Colonic mucosa (tissue), 4 donors: Measurements from ENCODE around the gene STARD13. TPM values are rescaled to one million over a fixed set of nuclear protein-coding genes. Genes with fewer than 3 reads are reported as not detected.

Experiments
- DNase-seq: peaks from one replicate; pipeline ENCODE4 v3.0.0-alpha.2; 2020
- H3K27ac ChIP-seq: fragments of 200-600 bp; one replicate; pipeline ENCODE4 v1.8.0; 2021
- H3K27me3 ChIP-seq: fragments of 200-600 bp; one replicate; pipeline ENCODE4 v1.8.0; 2021
- H3K36me3 ChIP-seq: fragments of 200-600 bp; one replicate; pipeline ENCODE4 v1.8.0; 2021
- H3K4me1 ChIP-seq: fragments of 200-600 bp; one replicate; pipeline ENCODE4 v1.8.0; 2021; ENCODE audit warnings: mild to moderate bottlenecking
- H3K4me3 ChIP-seq: fragments of 200-600 bp; one replicate; pipeline ENCODE4 v1.8.0; 2021
- H3K9ac ChIP-seq, 2 donors: one replicate each; pipeline ENCODE4 v1.7.0; 2013; ENCODE audit warnings: control low read depth in 2 of 2, low read depth in 2 of 2, low read length in 2 of 2
- H3K9me3 ChIP-seq: fragments of 200-600 bp; one replicate; pipeline ENCODE4 v1.8.0; 2021
- intact Hi-C: fragments of 100-400 bp; cut with DNase I; formaldehyde crosslinking; loops from one replicate; pipeline ENCODE4 v1.14.1; 2022
- total RNA-seq, 2 donors: library from RNA; stranded (reverse); fragmentation: NEBNext Ultra II Directional in 1 of 2; extraction: Animal tissue kit (Norgen Biotek cat#: 25700) in 1 of 2; gene quantifications; one replicate each; pipeline ENCODE4 v1.2.1, GENCODE V29; 2021
- TF ChIP-seq, protein P1 (sequence below): fragments of 200-600 bp; IDR thresholded peaks from one replicate; pipeline ENCODE4 v1.8.0; 2022; ENCODE audit warnings: antibody characterized with exemption, mild to moderate bottlenecking
- donor health status: healthy.
- donor health status: DM: no; HTN: no; CAD: no.
- donor health status: DM: no; HTN: no; CAD: no.

Gene STARD13
- total RNA-seq, 2 donors from 2014 or later = 21.3 to 30.2 TPM

DNA sequence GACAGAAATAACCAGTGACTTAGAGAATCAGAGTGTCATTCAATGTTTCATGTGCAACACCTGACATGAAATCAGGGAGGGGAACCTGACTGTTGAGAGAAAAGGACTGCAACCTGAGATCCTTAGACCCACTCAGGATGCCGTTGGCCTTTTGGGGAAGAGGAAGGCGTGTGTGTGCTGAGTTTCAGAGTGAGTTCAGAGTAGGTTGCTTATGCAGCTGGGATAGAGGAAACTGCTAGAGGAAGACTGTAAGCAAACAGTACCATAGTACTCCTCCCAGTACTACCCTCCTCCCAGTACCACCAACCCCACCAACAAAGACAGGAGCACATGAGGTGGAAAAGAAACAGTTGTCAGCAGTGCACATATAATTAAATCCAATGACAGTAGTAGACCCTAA, 205.6 kb downstream of the STARD13 start:
- DNase-seq = no peak
- Histone ChIP-seq H3K27me3 (no peaks in the 10 kb centered on the region), H3K4me3 (no peak overlapping the region), H3K27ac (no peak overlapping the region), H3K9me3 (no peaks in the 10 kb centered on the region), H3K9ac (no peak overlapping the region), H3K4me1 (no peaks in the 10 kb centered on the region), H3K36me3 (no peaks in the 10 kb centered on the region)
- intact Hi-C loops = no loop called here
- TF ChIP-seq, protein P1, sequence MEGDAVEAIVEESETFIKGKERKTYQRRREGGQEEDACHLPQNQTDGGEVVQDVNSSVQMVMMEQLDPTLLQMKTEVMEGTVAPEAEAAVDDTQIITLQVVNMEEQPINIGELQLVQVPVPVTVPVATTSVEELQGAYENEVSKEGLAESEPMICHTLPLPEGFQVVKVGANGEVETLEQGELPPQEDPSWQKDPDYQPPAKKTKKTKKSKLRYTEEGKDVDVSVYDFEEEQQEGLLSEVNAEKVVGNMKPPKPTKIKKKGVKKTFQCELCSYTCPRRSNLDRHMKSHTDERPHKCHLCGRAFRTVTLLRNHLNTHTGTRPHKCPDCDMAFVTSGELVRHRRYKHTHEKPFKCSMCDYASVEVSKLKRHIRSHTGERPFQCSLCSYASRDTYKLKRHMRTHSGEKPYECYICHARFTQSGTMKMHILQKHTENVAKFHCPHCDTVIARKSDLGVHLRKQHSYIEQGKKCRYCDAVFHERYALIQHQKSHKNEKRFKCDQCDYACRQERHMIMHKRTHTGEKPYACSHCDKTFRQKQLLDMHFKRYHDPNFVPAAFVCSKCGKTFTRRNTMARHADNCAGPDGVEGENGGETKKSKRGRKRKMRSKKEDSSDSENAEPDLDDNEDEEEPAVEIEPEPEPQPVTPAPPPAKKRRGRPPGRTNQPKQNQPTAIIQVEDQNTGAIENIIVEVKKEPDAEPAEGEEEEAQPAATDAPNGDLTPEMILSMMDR = no peak

DNA sequence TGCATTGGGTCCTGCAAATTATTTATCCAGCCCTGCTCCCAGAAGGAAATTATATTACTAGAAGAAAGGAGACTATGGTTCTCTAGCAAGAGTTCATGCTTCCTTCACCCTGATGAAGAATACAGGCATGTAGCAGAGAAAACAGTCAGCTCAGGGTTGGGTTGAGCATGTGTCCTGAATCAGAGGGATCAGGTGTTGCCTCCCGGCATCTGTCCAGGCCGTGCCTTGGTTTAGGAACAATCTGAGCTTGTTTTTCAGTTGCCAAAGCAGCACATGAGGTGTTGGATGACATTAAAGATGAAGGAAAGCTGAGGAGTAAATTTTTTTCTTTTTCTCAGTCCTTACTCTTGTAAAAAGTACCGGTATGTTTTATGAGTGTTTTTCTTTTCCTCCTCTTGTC, 207.3 kb downstream of the STARD13 start:
- TF ChIP-seq, protein P1 = no peak
- H3K27me3 ChIP-seq = no peaks in the 10 kb centered on the region
- H3K27ac ChIP-seq = no peak overlapping the region
- intact Hi-C loops = no loop called here
- H3K9me3 ChIP-seq = no peaks in the 10 kb centered on the region
- DNase-seq = no peak
- no peak overlapping the region for H3K9ac ChIP-seq
- H3K4me3 ChIP-seq = no peak overlapping the region
- H3K4me1 ChIP-seq = no peaks in the 10 kb centered on the region
- no peaks in the 10 kb centered on the region for H3K36me3 ChIP-seq

DNA sequence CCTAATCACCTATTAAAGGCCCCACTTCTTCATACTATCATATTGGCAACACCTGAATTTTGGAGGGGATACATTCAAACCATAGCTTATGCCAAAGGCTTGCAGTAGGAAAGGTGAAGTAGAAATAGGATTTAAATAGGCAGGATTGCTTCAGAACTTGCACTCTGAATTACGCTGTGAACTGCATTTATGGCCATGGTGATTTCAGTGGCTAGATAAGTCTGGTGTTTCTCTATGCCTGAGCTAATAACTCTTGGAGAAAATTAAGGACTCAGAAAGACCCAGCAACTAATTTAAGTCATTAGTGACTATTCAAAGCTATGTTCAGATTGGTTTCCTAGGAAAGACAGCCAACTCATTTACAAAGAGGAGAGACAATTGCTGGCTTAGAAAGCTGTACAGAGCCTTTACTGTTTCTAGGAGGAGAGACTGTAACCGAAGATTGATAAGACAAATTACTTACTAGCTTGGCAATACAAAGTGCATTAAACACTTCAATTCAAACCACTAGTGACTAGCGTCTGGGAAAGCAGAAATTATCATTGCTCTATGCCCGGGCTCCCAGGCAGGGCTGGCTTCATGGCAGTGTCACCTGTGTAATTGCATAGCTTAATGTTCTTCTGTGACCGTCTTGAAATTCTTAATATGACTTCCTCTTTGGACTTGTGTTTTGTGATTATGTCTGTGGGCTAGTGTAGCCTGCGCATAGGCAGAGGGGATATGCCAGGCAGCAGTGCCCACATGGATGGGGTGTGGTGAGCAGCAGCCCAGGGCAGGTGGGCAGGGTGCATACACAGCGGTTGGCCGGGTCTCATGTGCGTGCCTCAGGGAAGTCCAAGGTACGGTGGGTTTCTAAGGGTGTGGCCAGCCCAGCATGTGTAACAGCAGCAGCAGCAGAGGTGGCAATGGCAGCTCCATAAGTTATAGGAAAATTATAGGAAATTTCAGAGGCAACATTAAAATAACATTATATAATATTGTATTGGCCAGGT, 209.3 kb downstream of the STARD13 start:
- intact Hi-C loops = no loop called here
- Histone ChIP-seq H3K27me3 (no peaks in the 10 kb centered on the region), H3K4me1 (no peaks in the 10 kb centered on the region), H3K4me3 (no peak overlapping the region), H3K9me3 (no peaks in the 10 kb centered on the region), H3K36me3 (no peaks in the 10 kb centered on the region), H3K9ac (no peak overlapping the region), H3K27ac (no peak overlapping the region)
- DNase-seq = peak; percentile 29
- TF ChIP-seq, protein P1 = no peak

DNA sequence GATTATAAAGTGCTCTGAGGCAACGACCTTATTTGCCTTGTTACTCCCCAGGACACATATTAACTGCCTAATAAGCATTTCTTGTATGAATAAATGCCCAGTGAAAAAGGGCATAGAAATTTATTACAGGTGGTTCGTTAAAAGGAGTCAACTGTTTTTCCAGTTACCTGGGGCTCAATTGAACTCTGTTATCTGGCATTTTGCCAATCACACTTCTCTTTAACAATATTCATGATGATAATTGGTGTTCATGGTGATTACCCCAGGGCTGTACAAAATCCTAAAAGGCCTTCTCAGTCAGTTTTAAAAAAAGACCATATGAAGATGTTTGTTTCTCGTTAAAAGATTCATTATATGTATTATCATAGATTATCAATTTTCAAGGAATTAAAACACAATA, 212.2 kb downstream of the STARD13 start:
- intact Hi-C loops = no loop called here

DNA sequence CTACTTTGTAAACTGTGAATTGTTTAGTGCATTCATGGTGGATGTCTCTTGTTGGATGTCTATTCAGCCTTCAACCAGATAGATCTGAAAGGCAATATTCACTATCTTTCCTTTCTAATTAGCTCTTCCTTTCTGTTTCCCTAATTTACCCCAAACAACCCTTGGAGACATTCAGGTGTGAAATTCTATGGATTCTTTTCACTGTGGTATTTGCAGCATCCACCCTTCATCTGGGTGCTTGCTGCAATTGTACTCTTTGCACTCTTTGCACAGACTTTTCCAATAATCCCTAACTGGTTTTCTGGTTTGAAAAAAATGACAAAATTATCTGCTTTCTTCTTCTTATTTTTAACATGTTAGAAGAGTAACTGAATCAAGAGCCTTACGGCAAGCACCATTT, 212.8 kb downstream of the STARD13 start:
- H3K4me3 ChIP-seq = no peak overlapping the region
- H3K36me3 ChIP-seq = no peaks in the 10 kb centered on the region
- no peaks in the 10 kb centered on the region for H3K9me3 ChIP-seq
- TF ChIP-seq, protein P1 = no peak
- no peaks in the 10 kb centered on the region for H3K4me1 ChIP-seq
- no peaks in the 10 kb centered on the region for H3K27me3 ChIP-seq
- H3K27ac ChIP-seq = no peak overlapping the region
- DNase-seq = no peak
- no peak overlapping the region for H3K9ac ChIP-seq
- intact Hi-C loops = no loop called here

More for the DNA sequence above, 212.2 kb downstream of the STARD13 start:
- Histone ChIP-seq H3K27me3 (no peaks in the 10 kb centered on the region), H3K36me3 (no peaks in the 10 kb centered on the region), H3K9me3 (no peaks in the 10 kb centered on the region), H3K4me3 (no peak overlapping the region), H3K27ac (no peak overlapping the region), H3K9ac (no peak overlapping the region), H3K4me1 (no peaks in the 10 kb centered on the region)
- no peak for DNase-seq
- TF ChIP-seq, protein P1 = no peak
